Measurements from ENCODE around the gene HOXD3.

The HOXD3 gene

DNA sequence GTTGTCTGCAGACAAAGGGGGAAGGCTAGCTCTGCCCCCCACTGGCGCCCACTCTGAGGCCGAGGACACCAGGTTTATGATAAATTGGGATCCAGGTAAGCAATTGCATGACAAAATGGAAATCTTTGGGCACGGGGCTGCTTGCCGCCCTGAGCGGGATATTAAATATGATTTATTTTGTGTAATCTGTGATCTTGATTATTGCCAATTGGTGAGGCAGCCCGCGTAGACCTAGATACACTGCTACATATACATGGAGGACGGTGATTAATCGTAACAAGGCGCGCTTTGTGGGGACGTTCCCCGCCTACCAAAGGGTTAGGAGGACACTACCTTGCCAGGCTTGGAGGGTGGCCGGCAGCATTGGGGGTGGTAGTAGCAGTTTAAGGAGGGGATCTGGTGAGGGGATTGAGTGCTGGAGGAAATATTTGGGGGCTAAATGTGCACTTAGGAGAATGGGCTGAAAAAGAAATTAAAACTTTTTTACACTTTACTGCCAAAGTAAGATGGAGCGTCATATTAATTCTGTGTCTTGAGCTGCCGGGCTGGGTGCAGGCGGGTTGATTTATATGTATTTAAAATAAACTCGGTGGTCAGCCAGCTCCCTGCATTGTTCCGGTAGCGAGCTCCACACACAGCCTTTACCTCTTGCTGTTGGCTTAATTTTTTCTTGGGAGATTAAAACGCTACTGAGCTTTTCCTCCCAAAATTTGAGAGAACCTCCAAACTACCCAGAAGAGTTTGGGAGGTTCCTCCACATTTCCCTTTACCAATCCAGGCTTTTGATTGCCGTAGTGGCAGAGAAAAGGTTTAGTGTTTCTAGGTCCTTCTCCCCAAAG lies 4.1 kb downstream of the HOXD3 start:
- H3K27me3 ChIP-seq (ENCODE audit: control insufficient read depth, insufficient read depth, low read length): peaks cover 99% of the 10 kb centered on the region
- no peak overlapping the region for H3K27ac ChIP-seq (ENCODE audit: low read length)
- H3K4me1 ChIP-seq (ENCODE audit: control insufficient read depth, insufficient read depth, low read length): peaks cover 1% of the 10 kb centered on the region; the same call in 1 of the 2 replicates
- DNase-seq (ENCODE audit: low read depth, low spot score): no peak
- no peak overlapping the region for H3K4me3 ChIP-seq (ENCODE audit: low read length)
- H3K9me3 ChIP-seq (ENCODE audit: control insufficient read depth, insufficient read depth, low read length): no peaks in the 10 kb centered on the region
- WGBS (ENCODE audit: insufficient coverage, insufficient read length): no CpG with 5 or more reads among the region's 22 CpGs
- no peaks in the 10 kb centered on the region for H3K36me3 ChIP-seq (ENCODE audit: control insufficient read depth, insufficient read depth, low read length)

DNA sequence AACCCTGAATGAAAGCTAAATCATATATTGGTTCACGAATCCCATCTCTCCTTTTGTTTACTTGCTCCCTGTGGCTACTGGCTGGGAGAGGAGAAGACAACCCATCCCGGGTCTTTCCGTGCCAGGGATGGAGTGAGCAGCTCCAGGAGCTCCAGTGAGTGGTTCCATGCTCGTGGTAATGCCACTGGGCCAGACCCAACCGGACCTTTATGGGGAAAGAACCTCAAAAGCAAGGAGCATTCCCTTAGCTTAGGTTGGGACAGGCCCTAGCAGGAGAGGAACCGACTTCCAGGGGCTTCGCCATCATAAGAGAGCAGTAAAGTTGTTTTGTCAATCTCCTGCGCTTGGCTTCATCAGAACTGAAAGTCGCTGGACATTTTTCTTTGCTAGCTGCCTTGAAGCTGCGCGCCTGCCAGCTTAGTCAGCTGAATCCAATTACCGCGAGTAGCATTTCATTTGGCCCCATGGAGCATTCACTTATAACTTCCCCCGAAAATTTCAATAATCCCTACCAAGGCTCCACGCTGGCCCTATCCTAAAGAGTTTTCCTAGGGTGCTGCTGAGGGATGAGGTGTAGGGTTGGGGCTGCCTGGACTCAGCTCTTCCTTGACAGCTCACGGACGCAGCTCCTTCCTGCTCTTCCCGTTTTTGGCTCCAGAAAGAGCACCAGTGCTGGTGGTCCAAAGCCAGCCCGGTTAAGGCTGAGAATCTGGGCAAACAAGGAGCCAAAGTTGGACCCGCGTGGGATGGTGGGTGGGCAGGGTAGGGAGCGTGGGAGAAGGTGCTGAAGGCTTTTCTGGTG lies 4.9 kb downstream of the HOXD3 start:
- no peak for DNase-seq (ENCODE audit: low read depth, low spot score)
- Histone ChIP-seq H3K4me3 (ENCODE audit: low read length) (no peak overlapping the region), H3K27ac (ENCODE audit: low read length) (no peak overlapping the region), H3K27me3 (ENCODE audit: control insufficient read depth, insufficient read depth, low read length) (peaks cover 98% of the 10 kb centered on the region), H3K4me1 (ENCODE audit: control insufficient read depth, insufficient read depth, low read length) (peaks cover 1% of the 10 kb centered on the region; the same call in 1 of the 2 replicates), H3K36me3 (ENCODE audit: control insufficient read depth, insufficient read depth, low read length) (no peaks in the 10 kb centered on the region), H3K9me3 (ENCODE audit: control insufficient read depth, insufficient read depth, low read length) (no peaks in the 10 kb centered on the region)
- no CpG with 5 or more reads among the region's 22 CpGs for WGBS (ENCODE audit: insufficient coverage, insufficient read length)

DNA sequence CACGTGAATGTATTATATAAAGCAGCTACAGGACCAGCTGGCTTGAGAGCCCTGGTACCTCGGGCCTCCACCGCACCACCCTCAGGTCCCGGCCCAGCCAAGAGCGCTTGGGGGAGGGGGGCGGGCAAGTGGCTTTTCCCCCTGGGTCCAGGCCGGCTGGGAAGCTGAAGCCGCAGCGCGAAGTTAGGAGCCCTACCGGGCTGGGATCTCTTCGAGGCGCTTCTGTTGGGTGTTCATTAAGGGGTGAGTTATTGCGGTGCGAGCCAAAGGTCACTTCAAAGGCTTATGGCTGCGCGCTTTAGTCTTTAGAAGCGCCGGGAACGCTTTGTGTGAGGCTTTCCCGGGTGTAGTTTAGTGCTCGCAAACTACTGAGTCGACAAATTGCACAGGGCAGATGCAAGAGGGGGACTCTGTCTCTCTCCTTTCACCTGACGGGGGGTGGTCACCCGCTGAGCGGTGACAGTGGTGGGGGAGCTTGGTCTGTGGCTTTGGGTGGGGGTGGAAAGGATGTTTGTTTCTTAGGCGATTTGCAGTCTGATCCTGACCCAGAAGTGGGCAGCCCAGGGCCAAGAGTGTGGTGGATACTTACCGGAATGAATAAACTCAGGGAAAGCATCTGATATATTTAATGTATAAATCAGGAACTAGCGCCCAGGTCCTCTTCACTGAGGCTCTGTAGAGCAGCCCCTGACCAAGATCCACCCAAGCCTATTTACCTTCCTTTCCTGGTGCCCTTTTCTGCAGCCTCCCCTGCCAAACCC lies 6.0 kb downstream of the HOXD3 start:
- H3K36me3 ChIP-seq (ENCODE audit: control insufficient read depth, insufficient read depth, low read length): no peaks in the 10 kb centered on the region
- H3K27me3 ChIP-seq (ENCODE audit: control insufficient read depth, insufficient read depth, low read length): peaks cover 96% of the 10 kb centered on the region
- no peaks in the 10 kb centered on the region for H3K4me1 ChIP-seq (ENCODE audit: control insufficient read depth, insufficient read depth, low read length)
- no peaks in the 10 kb centered on the region for H3K9me3 ChIP-seq (ENCODE audit: control insufficient read depth, insufficient read depth, low read length)
- WGBS (ENCODE audit: insufficient coverage, insufficient read length): no CpG with 5 or more reads among the region's 29 CpGs
- no peak for DNase-seq (ENCODE audit: low read depth, low spot score)
- H3K27ac ChIP-seq (ENCODE audit: low read length): no peak overlapping the region
- no peak overlapping the region for H3K4me3 ChIP-seq (ENCODE audit: low read length)

DNA sequence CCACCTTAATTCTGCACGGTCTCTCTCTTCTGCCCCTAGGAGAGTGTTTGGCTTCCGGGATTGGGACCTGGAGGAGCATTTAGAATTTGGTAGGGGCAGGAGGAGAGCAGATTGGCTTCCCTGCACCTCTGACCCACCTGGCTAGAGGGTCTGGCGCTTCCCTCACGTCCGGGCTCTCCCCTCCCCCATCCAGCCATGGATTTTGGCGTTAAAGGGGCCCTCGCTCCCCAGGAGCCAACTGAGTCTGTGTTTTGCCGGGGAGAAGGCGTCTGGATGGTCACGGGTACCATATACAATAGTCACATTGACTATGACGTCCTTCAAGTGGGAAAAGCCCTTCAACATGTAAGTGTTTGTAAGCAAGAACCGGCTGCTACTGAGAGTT lies 6.6 kb downstream of the HOXD3 start:
- Histone ChIP-seq H3K27me3 (ENCODE audit: control insufficient read depth, insufficient read depth, low read length) (peaks cover 95% of the 10 kb centered on the region), H3K4me3 (ENCODE audit: low read length) (no peak overlapping the region), H3K4me1 (ENCODE audit: control insufficient read depth, insufficient read depth, low read length) (no peaks in the 10 kb centered on the region), H3K27ac (ENCODE audit: low read length) (no peak overlapping the region), H3K36me3 (ENCODE audit: control insufficient read depth, insufficient read depth, low read length) (no peaks in the 10 kb centered on the region), H3K9me3 (ENCODE audit: control insufficient read depth, insufficient read depth, low read length) (no peaks in the 10 kb centered on the region)
- WGBS (ENCODE audit: insufficient coverage, insufficient read length): no CpG with 5 or more reads among the region's 12 CpGs
- DNase-seq (ENCODE audit: low read depth, low spot score): no peak

DNA sequence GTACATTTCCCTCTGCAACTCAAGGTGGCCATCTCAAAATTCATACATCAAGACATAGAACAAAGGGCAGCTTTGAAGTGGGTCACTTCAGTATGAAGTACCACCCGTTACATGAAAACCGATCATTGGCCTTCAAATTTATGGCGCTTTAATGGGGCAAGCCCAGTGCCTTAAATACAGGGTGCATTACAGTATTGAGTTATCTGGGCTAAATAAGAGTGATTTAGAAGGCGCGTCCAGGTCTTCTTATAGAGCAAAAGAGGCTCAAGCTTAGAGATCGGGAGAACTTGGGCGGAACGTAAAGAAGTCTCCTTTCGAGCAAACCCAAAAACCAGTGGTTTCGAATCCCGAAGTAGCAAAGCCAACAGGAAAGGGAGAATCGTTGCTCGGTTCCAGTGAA lies 7.1 kb downstream of the HOXD3 start:
- WGBS (ENCODE audit: insufficient coverage, insufficient read length): no CpG with 5 or more reads among the region's 13 CpGs
- no peaks in the 10 kb centered on the region for H3K9me3 ChIP-seq (ENCODE audit: control insufficient read depth, insufficient read depth, low read length)
- H3K27me3 ChIP-seq (ENCODE audit: control insufficient read depth, insufficient read depth, low read length): peaks cover 96% of the 10 kb centered on the region
- DNase-seq (ENCODE audit: low read depth, low spot score): no peak
- no peaks in the 10 kb centered on the region for H3K4me1 ChIP-seq (ENCODE audit: control insufficient read depth, insufficient read depth, low read length)
- no peaks in the 10 kb centered on the region for H3K36me3 ChIP-seq (ENCODE audit: control insufficient read depth, insufficient read depth, low read length)
- H3K27ac ChIP-seq (ENCODE audit: low read length): no peak overlapping the region
- H3K4me3 ChIP-seq (ENCODE audit: low read length): no peak overlapping the region

DNA sequence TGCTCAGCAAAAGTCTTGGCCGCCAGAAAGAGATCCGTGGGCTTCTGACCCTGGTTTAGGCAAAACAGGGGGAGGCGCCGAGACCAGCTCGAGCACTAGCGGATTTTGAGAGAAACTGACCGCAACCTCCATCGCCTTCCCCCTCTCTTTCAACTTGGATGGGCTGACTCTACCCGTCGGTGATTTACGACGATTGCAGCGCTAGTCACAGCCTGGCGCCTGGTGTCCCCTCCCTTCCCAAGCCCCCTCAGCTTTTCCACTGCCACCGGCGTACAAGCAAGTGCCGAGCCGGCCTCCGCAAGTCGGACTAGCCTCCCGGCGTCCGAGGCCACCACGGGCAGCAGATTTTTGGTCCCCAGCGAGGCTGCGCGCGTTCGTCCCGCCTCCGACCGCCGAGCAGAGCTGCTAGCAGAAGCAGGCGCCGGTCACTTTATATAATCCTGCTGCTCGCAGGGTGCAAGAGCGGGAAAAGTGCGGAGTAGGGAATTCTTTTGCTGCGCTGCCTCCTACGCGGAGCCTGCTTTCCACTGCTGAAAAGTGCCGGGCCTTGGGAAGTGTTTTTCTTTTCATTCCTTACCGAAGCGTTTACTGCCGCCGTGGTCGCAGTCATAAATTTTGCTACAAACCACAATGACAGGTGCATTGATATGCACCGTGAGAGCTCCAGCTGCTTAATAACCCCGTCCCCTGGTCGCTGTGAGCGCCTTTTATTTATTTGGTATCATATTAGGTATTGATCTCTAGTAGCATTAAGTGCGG lies 7.7 kb downstream of the HOXD3 start:
- Histone ChIP-seq H3K27ac (ENCODE audit: low read length) (no peak overlapping the region), H3K4me3 (ENCODE audit: low read length) (no peak overlapping the region), H3K36me3 (ENCODE audit: control insufficient read depth, insufficient read depth, low read length) (no peaks in the 10 kb centered on the region), H3K27me3 (ENCODE audit: control insufficient read depth, insufficient read depth, low read length) (peaks cover 95% of the 10 kb centered on the region), H3K4me1 (ENCODE audit: control insufficient read depth, insufficient read depth, low read length) (no peaks in the 10 kb centered on the region), H3K9me3 (ENCODE audit: control insufficient read depth, insufficient read depth, low read length) (no peaks in the 10 kb centered on the region)
- no CpG with 5 or more reads among the region's 52 CpGs for WGBS (ENCODE audit: insufficient coverage, insufficient read length)
- no peak for DNase-seq (ENCODE audit: low read depth, low spot score)

DNA sequence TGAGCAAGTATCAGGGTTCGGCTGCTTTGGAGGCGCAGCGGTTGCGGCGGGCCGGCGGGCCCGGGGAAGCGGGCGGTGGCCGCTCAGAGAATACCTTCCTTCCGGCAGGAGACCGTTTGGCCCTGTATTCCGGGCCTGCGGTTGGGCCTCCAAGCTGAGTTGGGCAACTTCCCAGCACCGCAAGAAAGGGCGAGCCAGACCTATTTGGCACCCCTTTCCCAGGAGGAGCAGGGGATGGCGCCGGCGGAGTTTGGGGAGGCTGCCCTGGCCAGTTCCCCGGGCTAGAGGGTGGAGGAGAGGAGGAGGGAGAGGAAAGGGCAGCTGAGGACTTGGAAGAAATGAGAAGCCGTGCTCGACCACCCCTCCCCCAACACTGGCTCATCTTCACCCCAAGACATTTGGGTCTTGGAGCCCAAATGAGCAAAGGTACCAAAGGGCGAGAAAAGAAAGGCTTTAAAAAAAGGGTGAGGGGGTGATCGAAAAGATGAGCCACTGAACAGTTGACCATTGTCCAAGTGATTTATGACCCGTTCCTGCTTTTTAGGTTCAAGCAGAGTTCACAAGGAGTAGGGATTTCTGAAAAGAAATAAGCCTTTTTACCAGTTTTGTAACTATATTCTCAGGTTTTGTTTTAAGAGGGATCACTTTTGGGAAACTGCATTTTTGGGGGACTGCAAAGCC lies 8.4 kb downstream of the HOXD3 start:
- DNase-seq (ENCODE audit: low read depth, low spot score): no peak
- Histone ChIP-seq H3K4me3 (ENCODE audit: low read length) (no peak overlapping the region), H3K4me1 (ENCODE audit: control insufficient read depth, insufficient read depth, low read length) (no peaks in the 10 kb centered on the region), H3K27ac (ENCODE audit: low read length) (no peak overlapping the region), H3K27me3 (ENCODE audit: control insufficient read depth, insufficient read depth, low read length) (peaks cover 94% of the 10 kb centered on the region), H3K36me3 (ENCODE audit: control insufficient read depth, insufficient read depth, low read length) (no peaks in the 10 kb centered on the region), H3K9me3 (ENCODE audit: control insufficient read depth, insufficient read depth, low read length) (no peaks in the 10 kb centered on the region)
- WGBS (ENCODE audit: insufficient coverage, insufficient read length): no CpG with 5 or more reads among the region's 26 CpGs

DNA sequence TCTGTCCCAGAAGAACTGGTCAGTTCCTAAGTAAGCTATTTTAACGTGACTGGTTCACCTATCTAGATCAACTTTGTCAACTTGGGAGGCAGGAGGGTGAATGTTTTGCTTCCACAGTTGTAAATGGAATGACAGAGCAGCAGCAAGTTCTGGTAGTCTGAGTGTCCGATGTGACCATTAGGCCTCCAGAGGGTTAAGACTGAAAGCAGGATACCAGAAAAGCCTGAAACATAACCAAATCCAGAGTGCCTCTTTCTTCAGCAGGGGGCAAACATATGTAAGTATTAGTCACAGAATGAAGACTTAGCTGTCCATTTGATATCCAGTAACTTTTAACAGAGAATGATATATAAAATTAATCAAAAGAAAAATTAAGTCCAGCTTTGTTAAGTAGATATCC lies 9.2 kb downstream of the HOXD3 start:
- no peak for DNase-seq (ENCODE audit: low read depth, low spot score)
- H3K27me3 ChIP-seq (ENCODE audit: control insufficient read depth, insufficient read depth, low read length): peaks cover 93% of the 10 kb centered on the region

DNA sequence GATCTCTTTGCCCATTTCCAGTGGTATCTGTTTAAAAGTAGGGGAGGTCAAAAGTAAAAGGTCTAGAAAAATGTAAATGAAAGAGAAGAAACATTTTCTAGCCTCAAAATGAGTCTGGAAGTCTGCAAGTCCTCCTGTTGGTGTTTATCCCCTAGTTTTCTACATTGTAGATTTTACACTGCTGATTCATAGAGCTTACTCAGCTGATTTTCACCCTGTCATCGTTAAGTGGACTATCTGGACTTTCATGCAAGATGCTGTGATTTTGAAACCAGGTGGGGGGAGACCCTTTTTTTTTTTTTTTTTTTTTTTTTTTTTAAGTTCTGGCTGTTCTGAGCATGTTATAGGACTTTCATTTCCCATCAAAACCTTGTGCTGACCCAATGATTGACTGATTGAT lies 10.3 kb downstream of the HOXD3 start:
- no peak overlapping the region for H3K27ac ChIP-seq (ENCODE audit: low read length)
- H3K9me3 ChIP-seq (ENCODE audit: control insufficient read depth, insufficient read depth, low read length): no peaks in the 10 kb centered on the region
- H3K36me3 ChIP-seq (ENCODE audit: control insufficient read depth, insufficient read depth, low read length): no peaks in the 10 kb centered on the region
- H3K4me1 ChIP-seq (ENCODE audit: control insufficient read depth, insufficient read depth, low read length): no peaks in the 10 kb centered on the region; the same call in 1 of the 2 replicates
- DNase-seq (ENCODE audit: low read depth, low spot score): no peak
- peaks cover 93% of the 10 kb centered on the region for H3K27me3 ChIP-seq (ENCODE audit: control insufficient read depth, insufficient read depth, low read length)
- no CpG with 5 or more reads among the region's 1 CpG for WGBS (ENCODE audit: insufficient coverage, insufficient read length)
- H3K4me3 ChIP-seq (ENCODE audit: low read length): no peak overlapping the region

More for the DNA sequence above, 9.2 kb downstream of the HOXD3 start:
- Histone ChIP-seq H3K27ac (ENCODE audit: low read length) (no peak overlapping the region), H3K36me3 (ENCODE audit: control insufficient read depth, insufficient read depth, low read length) (no peaks in the 10 kb centered on the region), H3K4me1 (ENCODE audit: control insufficient read depth, insufficient read depth, low read length) (no peaks in the 10 kb centered on the region), H3K4me3 (ENCODE audit: low read length) (no peak overlapping the region), H3K9me3 (ENCODE audit: control insufficient read depth, insufficient read depth, low read length) (no peaks in the 10 kb centered on the region)
- no CpG with 5 or more reads among the region's 2 CpGs for WGBS (ENCODE audit: insufficient coverage, insufficient read length)
